HepG2 (cell line): ENCODE data around the gene DYNC2LI1. TPM values are rescaled to one million over a fixed set of nuclear protein-coding genes. Genes with fewer than 3 reads are reported as not detected.

ENCODE experiments used
- CREB3 ChIP-seq: sonication (generic); formaldehyde crosslinking; IDR thresholded peaks from 2 replicates; pipeline ENCODE4 v1.5.0; 2020; ENCODE audit warnings: missing genetic modification reagents
- FOSL1 ChIP-seq: sonication (generic); formaldehyde crosslinking; IDR thresholded peaks from 2 replicates; pipeline ENCODE4 v1.9.0; 2021; ENCODE audit warnings: missing genetic modification reagents, borderline replicate concordance
- FOXA3 ChIP-seq: IDR thresholded peaks from 2 replicates; pipeline ENCODE4 v1.6.1; 2016; ENCODE audit warnings: missing genetic modification reagents, missing compliant biosample characterization
- FOXP1 ChIP-seq, 2 experiments: fragments of 450-650 bp in 1 of 2; IDR thresholded peaks; 2 replicates each; pipeline ENCODE4 v1.6.1; 2017 to 2018; ENCODE audit warnings: antibody characterized with exemption in 1 of 2
- GZF1 ChIP-seq: sonication (generic); formaldehyde crosslinking; IDR thresholded peaks from 2 replicates; pipeline ENCODE4 v1.5.1; 2020; ENCODE audit warnings: mild to moderate bottlenecking, missing genetic modification reagents
- HNRNPUL1 ChIP-seq: fragments of 200-400 bp; formaldehyde crosslinking; IDR thresholded peaks from 2 replicates; pipeline ENCODE4 v1.6.1; 2017; ENCODE audit warnings: low read depth, mild to moderate bottlenecking, low read length, moderate library complexity
- KLF16 ChIP-seq, 2 experiments: sonication (generic) in 1 of 2; formaldehyde crosslinking in 1 of 2; IDR thresholded peaks; 2 replicates each; pipeline versions ENCODE4 v1.6.1 to v1.8.0; 2016 to 2023; ENCODE audit warnings: missing genetic modification reagents in 2 of 2, missing compliant biosample characterization in 1 of 2
- NFIB ChIP-seq: sonication (generic); formaldehyde crosslinking; IDR thresholded peaks from 2 replicates; pipeline ENCODE4 v1.9.0; 2021; ENCODE audit warnings: missing genetic modification reagents, mild to moderate bottlenecking, borderline replicate concordance
- PAXIP1 ChIP-seq: sonication (generic); formaldehyde crosslinking; conservative IDR thresholded peaks from 2 replicates; pipeline ENCODE4 v1.4.0; 2020; ENCODE audit warnings: mild to moderate bottlenecking, missing genetic modification reagents, moderate library complexity
- PTBP1 ChIP-seq: fragments of 200-400 bp; formaldehyde crosslinking; IDR thresholded peaks from 2 replicates; pipeline ENCODE4 v1.6.1; 2018; ENCODE audit warnings: low read length, low read depth; ENCODE audit not compliant: poor library complexity, severe bottlenecking
- RARG ChIP-seq: sonication (generic); formaldehyde crosslinking; IDR thresholded peaks from 2 replicates; pipeline ENCODE4 v1.4.0; 2020; ENCODE audit warnings: low read depth, mild to moderate bottlenecking, missing genetic modification reagents
- RBAK ChIP-seq: sonication (generic); formaldehyde crosslinking; IDR thresholded peaks from 2 replicates; pipeline ENCODE4 v1.5.1; 2020; ENCODE audit warnings: mild to moderate bottlenecking, missing genetic modification reagents
- SMARCC2 ChIP-seq: fragments of 450-650 bp; IDR thresholded peaks from 2 replicates; pipeline ENCODE4 v1.6.1; 2017; ENCODE audit warnings: antibody characterized with exemption, mild to moderate bottlenecking
- SNAI1 ChIP-seq: sonication (generic); formaldehyde crosslinking; IDR thresholded peaks from 2 replicates; pipeline ENCODE4 v1.5.0; 2020; ENCODE audit warnings: mild to moderate bottlenecking, missing genetic modification reagents, borderline replicate concordance
- SOX5 ChIP-seq: IDR thresholded peaks from 2 replicates; pipeline ENCODE4 v1.6.1; 2016; ENCODE audit warnings: borderline replicate concordance
- TBL1XR1 ChIP-seq: fragments of 150-350 bp; IDR thresholded peaks from 2 replicates; pipeline ENCODE4 v1.6.1; 2014; ENCODE audit warnings: borderline replicate concordance, low read length; ENCODE audit not compliant: partially characterized antibody
- TBP ChIP-seq: sonication (generic); formaldehyde crosslinking; IDR thresholded peaks from 2 replicates; pipeline ENCODE4 v1.5.0; 2020; ENCODE audit warnings: missing genetic modification reagents
- ZBTB26 ChIP-seq: IDR thresholded peaks from 2 replicates; pipeline ENCODE4 v1.6.1; 2016; ENCODE audit warnings: missing compliant biosample characterization, missing genetic modification reagents, borderline replicate concordance
- ZNF546 ChIP-seq: sonication (generic); formaldehyde crosslinking; conservative IDR thresholded peaks from 2 replicates; pipeline ENCODE4 v1.8.1; 2023; ENCODE audit warnings: mild to moderate bottlenecking, missing genetic modification reagents
- polyA plus RNA-seq, 8 experiments: library from polyadenylated mRNA; depleted of rRNA in 3 of 8; stranded (reverse) in 7 of 8; unstranded in 1 of 8; fragments of >200 nt; fragmentation: Illumina TruSeq in 4 of 8; extraction: Trizol in 4 of 8; gene quantifications; 2 replicates each; pipeline versions ENCODE4 v1.2.1 to v1.2.3, GENCODE V29; 2011 to 2016; ENCODE audit warnings: low read depth in 4 of 8, missing spikeins in 1 of 8, mixed read lengths in 1 of 8; ENCODE audit not compliant: insufficient read depth in 1 of 8
- total RNA-seq, 5 experiments: library from RNA; depleted of rRNA; stranded (reverse); fragments of >200 nt; fragmentation: Illumina TruSeq; extraction: Trizol; gene quantifications; 2 replicates each; pipeline ENCODE4 v1.2.3, GENCODE V29; 2016; ENCODE audit warnings: low read depth in 1 of 5
- TF ChIP-seq, protein P1 (sequence below): sonication (generic); formaldehyde crosslinking; IDR thresholded peaks from 2 replicates; pipeline ENCODE4 v1.4.0; 2020; ENCODE audit warnings: missing genetic modification reagents

Gene DYNC2LI1
- total and polyA plus RNA-seq, 2 of the 13 experiments (the other 11 are each of a cell fraction or from before 2014, with no cell fraction given), result 16.9 to 23.2 TPM

DNA sequence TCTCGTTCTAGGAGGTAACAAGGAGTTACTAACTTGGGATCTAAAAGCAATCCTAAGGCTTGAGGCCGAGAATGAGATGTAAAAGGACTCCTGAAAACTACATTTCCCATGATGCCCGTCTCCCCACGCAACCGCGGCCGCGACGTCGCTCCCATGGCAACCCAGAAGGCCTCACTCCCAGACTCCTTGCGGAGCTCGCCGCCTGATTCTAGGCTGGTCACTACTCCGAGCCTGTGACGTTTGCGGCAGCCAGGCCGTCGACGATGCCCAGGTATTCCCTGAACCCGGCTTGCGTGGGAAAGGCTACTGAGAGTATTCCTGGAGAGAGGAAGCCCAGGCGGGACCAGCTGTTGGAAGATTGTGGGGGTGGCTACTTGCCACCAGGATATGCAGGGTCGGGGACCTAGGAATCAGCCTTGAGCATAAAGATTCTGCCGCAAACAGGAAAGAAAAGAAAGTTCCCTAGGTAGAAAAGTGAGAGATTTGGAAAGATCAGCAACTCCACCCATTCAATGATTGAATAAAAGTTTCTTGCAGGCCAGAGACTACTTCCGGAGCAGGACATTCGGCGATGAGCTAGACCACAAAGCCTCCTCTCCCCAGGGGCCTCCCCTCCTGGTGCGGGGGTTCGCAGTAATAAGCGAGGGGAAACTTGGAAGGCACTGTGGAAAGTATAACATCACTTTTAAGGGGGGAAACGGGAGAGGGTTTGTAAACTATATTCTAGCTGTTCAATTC lies at the start of gene DYNC2LI1 (continued):
- TF ChIP-seq FOSL1 (CRISPR knock-in tag) (no peak), SMARCC2 (no peak), RARG (CRISPR knock-in tag) (no peak), KLF16 (CRISPR knock-in tag; IDR thresholded peaks at IDR 0.05) (peak in 1 of 2 experiments; percentile 57; a peak in 1 of 4 replicates), ZNF546 (CRISPR knock-in tag) (peak; percentile 83; the same call in 1 of the 2 replicates), HNRNPUL1 (no peak), SNAI1 (no peak), FOXA3 (no peak; the same call in 1 of the 2 replicates), FOXP1 (IDR thresholded peaks at IDR 0.05) (no peak), FOXP1 (CRISPR knock-in tag; IDR thresholded peaks at IDR 0.05) (no peak), CREB3 (no peak), GZF1 (CRISPR knock-in tag) (0 out of 2 replicates have a peak, but pooled peaks have one; percentile 46), NFIB (CRISPR knock-in tag) (no peak), RBAK (CRISPR knock-in tag) (no peak), PTBP1 (peak; percentile 71), SOX5 (CRISPR knock-in tag) (peak; percentile 18; the same call in 1 of the 2 replicates), PAXIP1 (CRISPR knock-in tag) (no peak), ZBTB26 (CRISPR knock-in tag) (peak; percentile 83), TBP (CRISPR knock-in tag) (no peak), TBL1XR1 (peak; percentile 34)
- TF ChIP-seq, protein P1, sequence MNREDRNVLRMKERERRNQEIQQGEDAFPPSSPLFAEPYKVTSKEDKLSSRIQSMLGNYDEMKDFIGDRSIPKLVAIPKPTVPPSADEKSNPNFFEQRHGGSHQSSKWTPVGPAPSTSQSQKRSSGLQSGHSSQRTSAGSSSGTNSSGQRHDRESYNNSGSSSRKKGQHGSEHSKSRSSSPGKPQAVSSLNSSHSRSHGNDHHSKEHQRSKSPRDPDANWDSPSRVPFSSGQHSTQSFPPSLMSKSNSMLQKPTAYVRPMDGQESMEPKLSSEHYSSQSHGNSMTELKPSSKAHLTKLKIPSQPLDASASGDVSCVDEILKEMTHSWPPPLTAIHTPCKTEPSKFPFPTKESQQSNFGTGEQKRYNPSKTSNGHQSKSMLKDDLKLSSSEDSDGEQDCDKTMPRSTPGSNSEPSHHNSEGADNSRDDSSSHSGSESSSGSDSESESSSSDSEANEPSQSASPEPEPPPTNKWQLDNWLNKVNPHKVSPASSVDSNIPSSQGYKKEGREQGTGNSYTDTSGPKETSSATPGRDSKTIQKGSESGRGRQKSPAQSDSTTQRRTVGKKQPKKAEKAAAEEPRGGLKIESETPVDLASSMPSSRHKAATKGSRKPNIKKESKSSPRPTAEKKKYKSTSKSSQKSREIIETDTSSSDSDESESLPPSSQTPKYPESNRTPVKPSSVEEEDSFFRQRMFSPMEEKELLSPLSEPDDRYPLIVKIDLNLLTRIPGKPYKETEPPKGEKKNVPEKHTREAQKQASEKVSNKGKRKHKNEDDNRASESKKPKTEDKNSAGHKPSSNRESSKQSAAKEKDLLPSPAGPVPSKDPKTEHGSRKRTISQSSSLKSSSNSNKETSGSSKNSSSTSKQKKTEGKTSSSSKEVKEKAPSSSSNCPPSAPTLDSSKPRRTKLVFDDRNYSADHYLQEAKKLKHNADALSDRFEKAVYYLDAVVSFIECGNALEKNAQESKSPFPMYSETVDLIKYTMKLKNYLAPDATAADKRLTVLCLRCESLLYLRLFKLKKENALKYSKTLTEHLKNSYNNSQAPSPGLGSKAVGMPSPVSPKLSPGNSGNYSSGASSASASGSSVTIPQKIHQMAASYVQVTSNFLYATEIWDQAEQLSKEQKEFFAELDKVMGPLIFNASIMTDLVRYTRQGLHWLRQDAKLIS (CRISPR knock-in tag), result no peak
